ENCODE data around the gene UBR4.

DNA sequence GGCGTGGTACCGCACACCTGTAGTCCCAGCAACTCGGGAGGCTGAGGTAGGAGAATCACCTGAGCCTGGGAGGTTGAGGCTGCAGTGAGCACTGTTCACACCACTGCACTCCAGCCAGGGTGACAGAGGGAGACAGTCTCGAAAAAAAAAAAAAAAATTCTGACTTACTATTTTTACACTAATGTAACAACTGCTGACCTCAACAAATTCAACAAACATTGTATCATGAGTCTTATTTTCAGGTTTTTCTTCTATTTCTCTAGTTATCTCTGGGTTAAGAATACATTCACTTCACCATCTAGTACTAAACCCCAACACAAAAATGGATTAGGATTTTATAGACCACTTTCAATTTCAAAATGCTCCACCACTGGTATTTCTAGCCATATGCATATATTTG lies 72.9 kb downstream of the UBR4 start:
- TF ChIP-seq POLR2AphosphoS5 (IDR thresholded peaks at IDR 0.05; ENCODE audit: borderline replicate concordance, low read depth, low read length): no peak
- no peak for TF ChIP-seq EZH2 (IDR thresholded peaks at IDR 0.05)

All from SK-N-MC (cell line).